Loucy (cell line): ENCODE results near the gene RCAN2.

Experiments
- H2AFZ ChIP-seq: fragments of 200-600 bp; sonication (generic); 2 replicates; pipeline ENCODE4 v1.6.0; 2016; ENCODE audit warnings: antibody characterized with exemption, mild to moderate bottlenecking, low read length, moderate library complexity
- H3F3A ChIP-seq: fragments of 200-600 bp; 2 replicates; pipeline ENCODE4 v1.6.0; 2016; ENCODE audit warnings: antibody characterized with exemption, low read depth, mild to moderate bottlenecking
- H3K27me3 ChIP-seq: fragments of 200-600 bp; sonication (generic); 2 replicates; pipeline ENCODE4 v1.6.1; 2014; ENCODE audit warnings: low read length, mild to moderate bottlenecking; ENCODE audit not compliant: insufficient read depth, poor library complexity, severe bottlenecking
- H3K36me3 ChIP-seq: fragments of 200-600 bp; sonication (generic); 2 replicates; pipeline ENCODE4 v1.6.1; 2016; ENCODE audit warnings: low read length; ENCODE audit not compliant: insufficient read depth
- H3K4me1 ChIP-seq: fragments of 200-600 bp; sonication (generic); 2 replicates; pipeline ENCODE4 v1.5.1; 2014; ENCODE audit warnings: low read length, mild to moderate bottlenecking; ENCODE audit not compliant: insufficient read depth, poor library complexity, severe bottlenecking
- H3K4me2 ChIP-seq: fragments of 200-600 bp; sonication (generic); 2 replicates; pipeline ENCODE4 v1.6.0; 2014; ENCODE audit warnings: antibody characterized with exemption, low read length, low read depth, mild to moderate bottlenecking; ENCODE audit not compliant: poor library complexity, severe bottlenecking
- H3K4me3 ChIP-seq: fragments of 200-600 bp; sonication (generic); 2 replicates; pipeline ENCODE4 v1.5.1; 2014; ENCODE audit warnings: low read length, mild to moderate bottlenecking, mixed read lengths; ENCODE audit not compliant: poor library complexity, severe bottlenecking
- H3K79me2 ChIP-seq: fragments of 200-600 bp; sonication (generic); 2 replicates; pipeline ENCODE4 v1.6.1; 2014; ENCODE audit warnings: low read length; ENCODE audit not compliant: insufficient read depth
- H3K9ac ChIP-seq: fragments of 200-600 bp; sonication (generic); 2 replicates; pipeline ENCODE4 v1.6.0; 2014; ENCODE audit warnings: mild to moderate bottlenecking, low read depth, low read length, moderate library complexity; ENCODE audit not compliant: poor library complexity, severe bottlenecking
- H3K9me2 ChIP-seq: fragments of 200-600 bp; sonication (generic); replicated peaks from 2 replicates; pipeline ENCODE4 v1.6.1; 2016; ENCODE audit warnings: low read depth, low read length, mixed read lengths
- H3K9me3 ChIP-seq: fragments of 200-600 bp; sonication (generic); 2 replicates; pipeline ENCODE4 v1.6.1; 2014; ENCODE audit warnings: mild to moderate bottlenecking, antibody characterized with exemption, low read length, low read depth; ENCODE audit not compliant: insufficient read depth
- H4K20me1 ChIP-seq: fragments of 200-600 bp; sonication (generic); 2 replicates; pipeline ENCODE4 v1.6.0; 2014; ENCODE audit warnings: antibody characterized with exemption, low read length, mild to moderate bottlenecking; ENCODE audit not compliant: insufficient read depth, poor library complexity, severe bottlenecking
- CTCF ChIP-seq: fragments of 200-600 bp; sonication (generic); conservative IDR thresholded peaks from 2 replicates; pipeline ENCODE4 v1.5.1; 2014; ENCODE audit warnings: mild to moderate bottlenecking, antibody characterized with exemption, low read length
- EZH2phosphoT487 ChIP-seq: fragments of 200-600 bp; IDR thresholded peaks from 2 replicates; pipeline ENCODE4 v1.6.1; 2018; ENCODE audit warnings: antibody characterized with exemption, mild to moderate bottlenecking, moderate library complexity, borderline replicate concordance

RCAN2 gene

GRCh38 chr6:46509981-46510510, 18.8 kb upstream of the RCAN2 start:
- no peaks in the 10 kb centered on the region for H3K27me3 ChIP-seq
- TF ChIP-seq CTCF, result no peak
- TF ChIP-seq EZH2phosphoT487, result no peak

GRCh38 chr6:46509063-46509462, 17.8 kb upstream of the RCAN2 start:
- Histone ChIP-seq H3F3A (no peaks in the 10 kb centered on the region), H3K9ac (no peak overlapping the region), H4K20me1 (no peaks in the 10 kb centered on the region), H3K4me1 (no peaks in the 10 kb centered on the region), H3K36me3 (no peaks in the 10 kb centered on the region), H2AFZ (no peak overlapping the region), H3K27me3 (no peaks in the 10 kb centered on the region), H3K9me3 (no peaks in the 10 kb centered on the region), H3K79me2 (no peaks in the 10 kb centered on the region), H3K9me2 (no peaks in the 10 kb centered on the region), H3K4me2 (no peak overlapping the region), H3K4me3 (no peak overlapping the region)
- no peak for TF ChIP-seq CTCF
- TF ChIP-seq EZH2phosphoT487, result no peak

More at GRCh38 chr6:46509981-46510510, 18.8 kb upstream of the RCAN2 start:
- Histone ChIP-seq H3K9me2 (no peaks in the 10 kb centered on the region), H3K9ac (no peak overlapping the region), H3K4me2 (no peak overlapping the region), H4K20me1 (no peaks in the 10 kb centered on the region), H3K79me2 (no peaks in the 10 kb centered on the region), H3K9me3 (no peaks in the 10 kb centered on the region), H2AFZ (no peak overlapping the region), H3K4me1 (no peaks in the 10 kb centered on the region), H3K36me3 (no peaks in the 10 kb centered on the region), H3K4me3 (no peak overlapping the region), H3F3A (no peaks in the 10 kb centered on the region)

- Histone ChIP-seq H3F3A (no peaks in the 10 kb centered on the region), H2AFZ (no peak overlapping the region), H3K9ac (no peak overlapping the region), H3K4me1 (no peaks in the 10 kb centered on the region), H3K4me2 (no peak overlapping the region), H3K79me2 (no peaks in the 10 kb centered on the region), H3K27me3 (no peaks in the 10 kb centered on the region), H3K4me3 (no peak overlapping the region), H4K20me1 (no peaks in the 10 kb centered on the region), H3K9me3 (no peaks in the 10 kb centered on the region), H3K9me2 (no peaks in the 10 kb centered on the region), H3K36me3 (no peaks in the 10 kb centered on the region)
- TF ChIP-seq EZH2phosphoT487 (no peak), CTCF (no peak)
Observed at GRCh38 chr6:46507426-46507825, 16.2 kb upstream of the RCAN2 start.
